G401 (cell line): ENCODE measurements around the gene KHDC4. TPM values are rescaled to one million over a fixed set of nuclear protein-coding genes. Genes with fewer than 3 reads are reported as not detected.
"Not testable (repeated sequence)": the region's sequence is repeated elsewhere in the genome, so short reads cannot be mapped to it uniquely, and the experiment has no call there.

ENCODE experiments used
- DNase-seq: peaks from one replicate; pipeline ENCODE4 v3.0.0-alpha.2; 2015; ENCODE audit warnings: low spot score
- in situ Hi-C: cut with HindIII; loops from 2 replicates; pipeline ENCODE4 v1.10.0; 2016; ENCODE audit warnings: low sequenced_read_pairs, mixed read lengths
- total RNA-seq: library from RNA; depleted of rRNA; stranded (reverse); fragments of >200 nt; shearing (Covaris generic); gene quantifications from 2 replicates; pipeline ENCODE4 v1.2.3, GENCODE V29; 2014

The KHDC4 gene
- total RNA-seq, 1 experiment from 2014 or later, result 52.6 TPM

GRCh38 chr1:155947292-155947691 is 13.1 kb upstream of the KHDC4 start:
- in situ Hi-C loops, result loop anchor here (10.0 kb wide), 1 partner anchor 188 kb away; no protein-coding TSS in a partner anchor
- DNase-seq, result no peak

- in situ Hi-C loops, result loop anchor here (10.0 kb wide), 1 partner anchor 188 kb away; no protein-coding TSS in a partner anchor
These were observed 12.5 kb upstream of the KHDC4 start for GRCh38 chr1:155946633-155947219.

GRCh38 chr1:155944444-155944799 is 10.2 kb upstream of the KHDC4 start:
- in situ Hi-C loops, result loop anchor here (10.0 kb wide), 1 partner anchor 190 kb away; no protein-coding TSS in a partner anchor
- DNase-seq, result no peak

More at GRCh38 chr1:155946633-155947219, 12.5 kb upstream of the KHDC4 start:
- no peak for DNase-seq

- no peak for DNase-seq
- in situ Hi-C loops, result loop anchor here (10.0 kb wide), 1 partner anchor 192 kb away; no protein-coding TSS in a partner anchor
These were observed 8.4 kb upstream of the KHDC4 start for GRCh38 chr1:155942578-155943141.

GRCh38 chr1:155941845-155942531 is 7.8 kb upstream of the KHDC4 start:
- in situ Hi-C loops, result loop anchor here (10.0 kb wide), 1 partner anchor 193 kb away; no protein-coding TSS in a partner anchor
- no peak for DNase-seq

- in situ Hi-C loops, result loop anchor here (10.0 kb wide), 1 partner anchor 194 kb away; no protein-coding TSS in a partner anchor
- DNase-seq, result peak; percentile 36
These were observed 7.0 kb upstream of the KHDC4 start, which contains the start of gene RXFP4 for GRCh38 chr1:155940993-155941844. Gene RXFP4 (plus strand): TSS chr1:155941638. CDS start chr1:155941710, 72 bp downstream.

GRCh38 chr1:155940482-155940992 is 6.3 kb upstream of the KHDC4 start:
- in situ Hi-C loops, result loop anchor here (10.0 kb wide), 1 partner anchor 194 kb away; no protein-coding TSS in a partner anchor

GRCh38 chr1:155938220-155938627 is 4.0 kb upstream of the KHDC4 start:
- peak; percentile 90 for DNase-seq
- in situ Hi-C loops, result no loop called here

More at GRCh38 chr1:155940482-155940992, 6.3 kb upstream of the KHDC4 start:
- peak; percentile 67 for DNase-seq

GRCh38 chr1:155934936-155935590 is 850 bp upstream of the KHDC4 start:
- in situ Hi-C loops, result no loop called here
- DNase-seq, result no peak

- no peak for DNase-seq
- in situ Hi-C loops, result no loop called here
These were observed 569 bp downstream of the KHDC4 start for GRCh38 chr1:155933591-155934096.

GRCh38 chr1:155932487-155932886 is 1.7 kb downstream of the KHDC4 start:
- DNase-seq, result no peak
- in situ Hi-C loops, result no loop called here

- in situ Hi-C loops, result no loop called here
- DNase-seq, result no peak
These were observed 2.1 kb downstream of the KHDC4 start for GRCh38 chr1:155932081-155932480.

- no peak for DNase-seq
- in situ Hi-C loops, result no loop called here
These were observed 2.7 kb downstream of the KHDC4 start for GRCh38 chr1:155931332-155932038.

- DNase-seq, in situ Hi-C loops: not testable (repeated sequence)
These were observed 3.5 kb downstream of the KHDC4 start for GRCh38 chr1:155930725-155931124.

GRCh38 chr1:155929057-155929456 is 5.2 kb downstream of the KHDC4 start:
- in situ Hi-C loops, result no loop called here
- no peak for DNase-seq

- in situ Hi-C loops, result no loop called here
- DNase-seq, result no peak
These were observed 8.7 kb downstream of the KHDC4 start for GRCh38 chr1:155925506-155925905.

- in situ Hi-C loops, result no loop called here
- DNase-seq, result no peak
These were observed 13.5 kb downstream of the KHDC4 start for GRCh38 chr1:155920717-155921116.

GRCh38 chr1:155919801-155920200 is 14.4 kb downstream of the KHDC4 start:
- DNase-seq, result no peak
- in situ Hi-C loops, result no loop called here
